Cardiac fibroblast (primary cell): ENCODE results near the gene LAMC1.

ENCODE experiments used
- DNase-seq, 2 donors: peaks; one replicate each; pipeline versions ENCODE4 v3.0.0 to v3.0.0-alpha.2; 2010; ENCODE audit warnings: low read depth in 2 of 2
- H3K4me3 ChIP-seq, 2 donors: replicated peaks in 1 of 2; 1 replicate in 1 of 2; 2 replicates in 1 of 2; pipeline ENCODE4 v1.5.1; 2011; ENCODE audit warnings: low read depth in 2 of 2, low read length in 2 of 2, mild to moderate bottlenecking in 2 of 2, moderate library complexity in 1 of 2
- CTCF ChIP-seq: IDR thresholded peaks from one replicate; pipeline ENCODE4 v1.5.1; 2011; ENCODE audit warnings: low read depth, mild to moderate bottlenecking, low read length, inconsistent platforms

The LAMC1 gene

GRCh38 chr1:183077097-183077496 lies 53.9 kb downstream of the LAMC1 start:
- H3K4me3 ChIP-seq: no peak overlapping the region
- DNase-seq: no peak
- TF ChIP-seq CTCF: no peak

- TF ChIP-seq CTCF: no peak
- peak in 1 of 2 donors; percentile 62 for DNase-seq
These were observed 56.6 kb downstream of the LAMC1 start for GRCh38 chr1:183079712-183080388.

DNA sequence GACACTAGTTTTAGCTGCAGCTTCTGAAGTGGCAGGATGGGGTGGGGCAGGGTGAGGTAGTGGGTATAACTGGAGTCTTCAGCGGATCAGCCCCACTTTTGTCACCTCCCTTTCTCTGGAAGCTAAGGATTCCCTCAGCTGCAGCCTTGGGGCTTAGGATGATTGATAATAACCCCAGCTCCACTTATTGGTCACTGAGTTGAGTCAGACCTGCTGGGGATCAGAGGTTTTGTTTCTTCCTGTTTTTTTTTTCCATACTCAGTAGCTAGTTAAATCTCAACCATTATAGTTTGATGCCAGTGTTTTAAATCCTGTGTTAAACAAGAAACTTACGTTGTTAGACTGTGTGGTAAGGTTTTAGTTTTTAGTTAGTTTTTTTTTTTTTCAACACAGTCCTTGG lies 57.2 kb downstream of the LAMC1 start:
- no peak overlapping the region for H3K4me3 ChIP-seq
- no peak for TF ChIP-seq CTCF
- DNase-seq: peak in 1 of 2 donors; percentile 53

More at GRCh38 chr1:183079712-183080388, 56.6 kb downstream of the LAMC1 start:
- no peak overlapping the region for H3K4me3 ChIP-seq

GRCh38 chr1:183081402-183082120 lies 58.3 kb downstream of the LAMC1 start:
- no peak for TF ChIP-seq CTCF

GRCh38 chr1:183082650-183083049 lies 59.4 kb downstream of the LAMC1 start:
- DNase-seq: no peak
- no peak overlapping the region for H3K4me3 ChIP-seq
- TF ChIP-seq CTCF: no peak

More at GRCh38 chr1:183081402-183082120, 58.3 kb downstream of the LAMC1 start:
- DNase-seq: no peak
- H3K4me3 ChIP-seq: no peak overlapping the region

- no peak for DNase-seq
- no peak overlapping the region for H3K4me3 ChIP-seq
- TF ChIP-seq CTCF: no peak
These were observed 63.8 kb downstream of the LAMC1 start for GRCh38 chr1:183087001-183087400.
